Measurements from ENCODE around the gene PET117. TPM values are rescaled to one million over a fixed set of nuclear protein-coding genes. Genes with fewer than 3 reads are reported as not detected.
"Not testable (repeated sequence)": the region's sequence is repeated elsewhere in the genome, so short reads cannot be mapped to it uniquely, and the experiment has no call there.

The PET117 gene
- total and polyA plus RNA-seq, 7 experiments from 2014 or later, result 9.0 to 44.7 (median 17.2) TPM

GRCh38 chr20:18166950-18167349 is 29.3 kb downstream of the PET117 start:
- ATAC-seq, result no peak
- DNase-seq, result no peak
- no peak overlapping the region for H3K4me3 ChIP-seq (ENCODE audit: low read length)
- peaks cover 0 to 42% (median 0%) of the 10 kb centered on the region in 3 experiments for H3K36me3 ChIP-seq (ENCODE audit: control insufficient read depth in 2 of 3, insufficient read depth in 3 of 3, low read length in 3 of 3)
- intact Hi-C loops (cut with micrococcal nuclease), result no loop called here
- Mint-ChIP-seq H3K36me3 (peaks cover 25 to 79% (median 40%) of the 10 kb centered on the region in 5 donors), H3K4me3 (peak overlapping the region in 5 of 10 donors; percentile 5 to 67 (median 45)), H3K27ac (peak overlapping the region in 6 of 9 donors; percentile 12 to 75 (median 44)), H3K9me3 (no peaks in the 10 kb centered on the region), H3K27me3 (no peaks in the 10 kb centered on the region), H3K4me1 (peaks cover 25 to 83% (median 76%) of the 10 kb centered on the region in 7 donors)
- CTCF ChIA-PET, result interaction anchor here (1.1 kb wide), 1 partner anchor 13 kb away, joined by 3 read pairs; no protein-coding TSS in a partner anchor
- POLR2A ChIA-PET, result interaction anchor here (0.8 to 1.3 kb wide), 2 partner anchors 22 to 29 kb away, joined by 3 read pairs; partner anchors contain the start of genes KAT14 and PET117
- H3K27ac ChIP-seq (ENCODE audit: low read depth, low read length), result no peak overlapping the region
- H3K27me3 ChIP-seq (ENCODE audit: control insufficient read depth in 2 of 2, insufficient read depth in 2 of 2, low read length in 2 of 2), result no peaks in the 10 kb centered on the region
- no peaks in the 10 kb centered on the region for H3K9me3 ChIP-seq (ENCODE audit: control insufficient read depth in 2 of 3, low read length in 3 of 3)
- H3K4me1 ChIP-seq (ENCODE audit: control insufficient read depth in 2 of 2, insufficient read depth in 2 of 2, low read length in 2 of 2), result peaks cover 10 to 16% of the 10 kb centered on the region in 2 donors

DNA sequence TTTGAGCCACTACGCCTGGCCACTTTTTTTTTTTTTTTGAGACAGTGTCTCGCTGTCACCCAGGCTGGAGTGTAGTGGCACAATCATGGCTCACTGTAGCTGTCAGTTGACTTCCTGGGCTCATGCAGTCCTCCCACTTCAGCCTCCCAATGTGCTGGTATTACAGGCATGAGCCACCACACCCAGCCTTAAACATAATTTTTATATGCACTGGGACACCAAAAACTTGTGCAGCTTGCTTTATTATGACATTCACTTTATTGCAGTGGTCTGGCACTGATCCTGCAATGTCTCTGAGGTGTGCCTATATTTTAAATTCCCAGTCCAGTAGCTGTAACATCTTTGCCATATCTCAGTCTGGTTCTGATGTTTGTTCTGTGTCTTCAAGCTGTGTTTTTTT is 34.7 kb downstream of the PET117 start:
- H3K36me3 Mint-ChIP-seq, result peaks cover 16 to 80% (median 58%) of the 10 kb centered on the region in 5 donors
- intact Hi-C loops (cut with micrococcal nuclease), result no loop called here
- no peaks in the 10 kb centered on the region for H3K4me1 ChIP-seq (ENCODE audit: control insufficient read depth in 2 of 2, insufficient read depth in 2 of 2, low read length in 2 of 2)
- ChIA-PET POLR2A (no interaction called here), CTCF (interaction anchor here (0.8 kb wide), 1 partner anchor 10 kb away, joined by 3 read pairs; no protein-coding TSS in a partner anchor)
- no peak for ATAC-seq
- peaks cover 4 to 42% (median 5%) of the 10 kb centered on the region in 3 experiments for H3K36me3 ChIP-seq (ENCODE audit: control insufficient read depth in 2 of 3, insufficient read depth in 3 of 3, low read length in 3 of 3)
- no peak for DNase-seq
- H3K27ac ChIP-seq (ENCODE audit: low read depth, low read length), result no peak overlapping the region
- H3K27ac Mint-ChIP-seq, result no peak overlapping the region
- peaks cover 0 to 5% (median 0%) of the 10 kb centered on the region in 11 donors for H3K9me3 Mint-ChIP-seq
- H3K4me3 Mint-ChIP-seq, result no peak overlapping the region
- no peaks in the 10 kb centered on the region for H3K27me3 ChIP-seq (ENCODE audit: control insufficient read depth in 2 of 2, insufficient read depth in 2 of 2, low read length in 2 of 2)
- peaks cover 7 to 68% (median 56%) of the 10 kb centered on the region in 7 donors for H3K4me1 Mint-ChIP-seq
- H3K27me3 Mint-ChIP-seq, result no peaks in the 10 kb centered on the region
- H3K4me3 ChIP-seq (ENCODE audit: low read length), result no peak overlapping the region
- H3K9me3 ChIP-seq (ENCODE audit: control insufficient read depth in 2 of 3, low read length in 3 of 3), result no peaks in the 10 kb centered on the region

GRCh38 chr20:18174906-18175683 is 37.4 kb downstream of the PET117 start:
- Mint-ChIP-seq H3K4me3 (no peak overlapping the region), H3K27ac (peak overlapping the region in 2 of 9 donors; percentile 52 to 72)

GRCh38 chr20:18176318-18176785 is 38.7 kb downstream of the PET117 start:
- Histone ChIP-seq H3K36me3 (ENCODE audit: control insufficient read depth in 2 of 3, insufficient read depth in 3 of 3, low read length in 3 of 3) (peaks cover 4 to 35% (median 5%) of the 10 kb centered on the region in 3 experiments), H3K4me3 (ENCODE audit: low read length) (no peak overlapping the region), H3K4me1 (ENCODE audit: control insufficient read depth in 2 of 2, insufficient read depth in 2 of 2, low read length in 2 of 2) (no peaks in the 10 kb centered on the region), H3K27ac (ENCODE audit: low read depth, low read length) (no peak overlapping the region), H3K27me3 (ENCODE audit: control insufficient read depth in 2 of 2, insufficient read depth in 2 of 2, low read length in 2 of 2) (no peaks in the 10 kb centered on the region), H3K9me3 (ENCODE audit: control insufficient read depth in 2 of 3, low read length in 3 of 3) (no peaks in the 10 kb centered on the region)
- DNase-seq (no peak), ATAC-seq (no peak)
- POLR2A ChIA-PET, result no interaction called here
- Mint-ChIP-seq H3K4me1 (peaks cover 3 to 34% (median 29%) of the 10 kb centered on the region in 7 donors), H3K27ac (peak overlapping the region in 2 of 9 donors; percentile 54 to 76), H3K27me3 (no peaks in the 10 kb centered on the region), H3K4me3 (no peak overlapping the region), H3K36me3 (peaks cover 18 to 83% (median 63%) of the 10 kb centered on the region in 5 donors), H3K9me3 (peaks cover 0 to 22% (median 8%) of the 10 kb centered on the region in 11 donors)
- CTCF ChIA-PET, result no interaction called here
- intact Hi-C loops (cut with micrococcal nuclease), result no loop called here

More at GRCh38 chr20:18174906-18175683, 37.4 kb downstream of the PET117 start:
- ChIA-PET CTCF (interaction anchor here (0.6 kb wide), 2 partner anchors 13 to 30 kb away, joined by 3 read pairs; no protein-coding TSS in a partner anchor), POLR2A (no interaction called here)
- DNase-seq (no peak), ATAC-seq (no peak)
- H3K9me3 Mint-ChIP-seq, result peaks cover 0 to 15% (median 4%) of the 10 kb centered on the region in 11 donors
- Histone ChIP-seq H3K9me3 (ENCODE audit: control insufficient read depth in 2 of 3, low read length in 3 of 3) (no peaks in the 10 kb centered on the region), H3K36me3 (ENCODE audit: control insufficient read depth in 2 of 3, insufficient read depth in 3 of 3, low read length in 3 of 3) (peaks cover 4 to 29% (median 5%) of the 10 kb centered on the region in 3 experiments), H3K4me3 (ENCODE audit: low read length) (no peak overlapping the region), H3K27ac (ENCODE audit: low read depth, low read length) (no peak overlapping the region), H3K4me1 (ENCODE audit: control insufficient read depth in 2 of 2, insufficient read depth in 2 of 2, low read length in 2 of 2) (no peaks in the 10 kb centered on the region), H3K27me3 (ENCODE audit: control insufficient read depth in 2 of 2, insufficient read depth in 2 of 2, low read length in 2 of 2) (no peaks in the 10 kb centered on the region)
- peaks cover 3 to 42% (median 32%) of the 10 kb centered on the region in 7 donors for H3K4me1 Mint-ChIP-seq
- H3K36me3 Mint-ChIP-seq, result peaks cover 16 to 84% (median 62%) of the 10 kb centered on the region in 5 donors
- intact Hi-C loops (cut with micrococcal nuclease), result no loop called here
- H3K27me3 Mint-ChIP-seq, result no peaks in the 10 kb centered on the region

- DNase-seq; H3K4me1 ChIP-seq (ENCODE audit: control insufficient read depth in 2 of 2, insufficient read depth in 2 of 2, low read length in 2 of 2); H3K27me3 Mint-ChIP-seq; POLR2A ChIA-PET; intact Hi-C loops (cut with micrococcal nuclease); ATAC-seq; H3K27ac ChIP-seq (ENCODE audit: low read depth, low read length); H3K27me3 ChIP-seq (ENCODE audit: control insufficient read depth in 2 of 2, insufficient read depth in 2 of 2, low read length in 2 of 2); H3K4me3 Mint-ChIP-seq; H3K4me3 ChIP-seq (ENCODE audit: low read length); H3K9me3 ChIP-seq (ENCODE audit: control insufficient read depth in 2 of 3, low read length in 3 of 3); CTCF ChIA-PET: not testable (repeated sequence)
- peaks cover 0 to 16% (median 8%) of the 10 kb centered on the region in 7 donors for H3K4me1 Mint-ChIP-seq
- H3K9me3 Mint-ChIP-seq, result peaks cover 0 to 22% (median 8%) of the 10 kb centered on the region in 11 donors
- H3K36me3 ChIP-seq (ENCODE audit: control insufficient read depth in 2 of 3, insufficient read depth in 3 of 3, low read length in 3 of 3), result peaks cover under 1 to 60% (median 15%) of the 10 kb centered on the region in 3 experiments
- H3K27ac Mint-ChIP-seq, result peak overlapping the region in 1 of 9 donors; percentile 38
- H3K36me3 Mint-ChIP-seq, result peaks cover 23 to 80% (median 53%) of the 10 kb centered on the region in 5 donors
These were observed 42.7 kb downstream of the PET117 start for GRCh38 chr20:18180366-18180765.

DNA sequence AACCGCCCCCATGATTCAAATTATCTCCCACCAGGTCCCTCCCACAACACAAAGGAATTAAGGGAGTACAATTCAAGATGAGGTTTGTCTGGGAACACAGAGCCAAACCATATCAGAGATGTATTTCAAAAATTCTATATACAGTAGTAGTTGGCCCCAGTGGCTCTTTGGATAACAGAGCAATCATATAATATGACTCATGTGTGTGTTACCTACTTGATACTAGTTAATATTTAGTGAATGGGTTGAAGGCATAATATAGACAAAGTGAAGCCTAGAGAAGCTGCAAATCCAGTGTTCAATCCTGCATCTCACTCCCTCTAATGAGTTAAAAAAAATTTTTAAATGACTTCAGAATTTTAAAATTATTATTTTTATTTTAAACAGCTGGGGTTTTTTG is 43.2 kb downstream of the PET117 start:
- no peak for ATAC-seq
- intact Hi-C loops (cut with micrococcal nuclease), result no loop called here
- H3K4me3 ChIP-seq (ENCODE audit: low read length), result no peak overlapping the region
- ChIA-PET POLR2A (no interaction called here), CTCF (no interaction called here)
- H3K4me1 Mint-ChIP-seq, result peaks cover 0 to 13% (median 7%) of the 10 kb centered on the region in 7 donors
- H3K36me3 ChIP-seq (ENCODE audit: control insufficient read depth in 2 of 3, insufficient read depth in 3 of 3, low read length in 3 of 3), result peaks cover 0 to 59% (median 15%) of the 10 kb centered on the region in 3 experiments
- H3K27me3 ChIP-seq (ENCODE audit: control insufficient read depth in 2 of 2, insufficient read depth in 2 of 2, low read length in 2 of 2), result no peaks in the 10 kb centered on the region
- no peak overlapping the region for H3K4me3 Mint-ChIP-seq
- H3K36me3 Mint-ChIP-seq, result peaks cover 19 to 78% (median 50%) of the 10 kb centered on the region in 5 donors
- H3K27me3 Mint-ChIP-seq, result no peaks in the 10 kb centered on the region
- H3K4me1 ChIP-seq (ENCODE audit: control insufficient read depth in 2 of 2, insufficient read depth in 2 of 2, low read length in 2 of 2), result no peaks in the 10 kb centered on the region
- no peaks in the 10 kb centered on the region for H3K9me3 ChIP-seq (ENCODE audit: control insufficient read depth in 2 of 3, low read length in 3 of 3)
- DNase-seq, result no peak
- H3K9me3 Mint-ChIP-seq, result peaks cover 0 to 22% (median 8%) of the 10 kb centered on the region in 11 donors
- H3K27ac Mint-ChIP-seq, result no peak overlapping the region
- no peak overlapping the region for H3K27ac ChIP-seq (ENCODE audit: low read depth, low read length)

Data from naive thymus-derived CD4-positive, alpha-beta T cell (primary cell).